NCI-H524 treated with DMSO at 0.1 percent for 48 hours (cell line): ENCODE results near the gene FBXL7.

Source experiments
- DNase-seq: peaks from one replicate; lab custom pipeline; 2025; lab: John Stamatoyannopoulos, UW

The FBXL7 gene

DNA sequence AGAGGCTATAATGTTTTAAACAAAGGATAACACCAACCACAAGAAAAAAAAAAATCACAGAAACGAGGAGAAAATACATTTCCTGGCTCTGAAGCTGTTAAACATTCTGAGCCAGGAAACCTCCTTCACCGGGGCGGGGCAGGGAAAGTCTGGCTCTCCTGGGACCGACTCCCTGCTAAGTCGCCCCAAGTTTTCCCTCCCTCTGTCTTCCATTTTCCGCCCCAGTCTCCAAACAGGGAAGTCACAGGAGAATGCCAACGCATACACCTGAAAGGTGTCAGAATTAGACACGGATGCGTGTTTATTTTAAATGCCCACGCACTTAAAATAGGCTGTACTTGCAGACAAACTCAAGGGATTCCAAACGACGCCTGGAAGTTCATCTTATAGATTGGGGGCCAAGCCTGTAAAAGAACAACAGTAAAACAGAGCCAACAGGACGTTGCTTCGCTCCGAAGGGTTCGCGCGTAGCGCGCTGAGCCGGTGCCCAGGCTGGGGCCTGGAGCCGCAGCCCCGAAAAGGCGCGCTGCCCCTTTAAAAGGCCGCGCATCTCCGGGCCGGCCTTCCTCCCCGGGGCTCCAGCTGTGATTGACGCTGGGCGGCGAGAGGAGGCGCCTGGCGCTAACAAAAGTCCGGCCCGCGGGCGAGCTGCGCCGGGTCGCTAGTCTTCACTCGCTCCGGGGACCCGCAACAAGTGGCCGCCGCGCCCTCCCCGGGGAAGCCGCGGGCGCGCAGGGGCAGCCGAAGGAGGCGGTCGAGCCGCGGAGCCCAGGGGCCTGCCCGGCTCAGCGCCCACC lies at the start of gene FBXL7:
Gene FBXL7 (plus strand): TSS at position 653 of the 797 bp plus-strand sequence.
- peak; percentile 66 for DNase-seq

- no peak for DNase-seq
These were observed 49.5 kb upstream of the FBXL7 start for GRCh38 chr5:15450473-15450872.

DNA sequence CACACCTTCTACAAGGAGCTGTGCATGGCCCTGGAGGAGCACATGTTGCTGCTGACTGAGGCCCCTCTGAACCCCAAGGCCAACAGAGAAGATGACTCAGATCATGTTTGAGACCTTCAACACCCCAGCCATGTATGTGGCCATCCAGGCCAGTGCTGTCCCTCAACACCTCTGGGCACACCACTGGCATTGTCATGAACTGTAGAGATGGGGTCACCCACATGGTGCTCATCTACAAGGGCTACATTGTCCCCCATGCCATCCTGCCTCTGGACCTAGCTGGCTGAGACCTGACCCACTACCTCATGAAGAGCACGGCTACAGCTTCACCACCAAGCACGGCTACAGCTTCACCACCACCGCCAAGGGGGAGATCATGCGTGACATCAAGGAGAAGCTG lies 49.0 kb upstream of the FBXL7 start:
- no peak for DNase-seq

- DNase-seq: no peak
These were observed 48.0 kb upstream of the FBXL7 start for GRCh38 chr5:15452030-15452429.

DNA sequence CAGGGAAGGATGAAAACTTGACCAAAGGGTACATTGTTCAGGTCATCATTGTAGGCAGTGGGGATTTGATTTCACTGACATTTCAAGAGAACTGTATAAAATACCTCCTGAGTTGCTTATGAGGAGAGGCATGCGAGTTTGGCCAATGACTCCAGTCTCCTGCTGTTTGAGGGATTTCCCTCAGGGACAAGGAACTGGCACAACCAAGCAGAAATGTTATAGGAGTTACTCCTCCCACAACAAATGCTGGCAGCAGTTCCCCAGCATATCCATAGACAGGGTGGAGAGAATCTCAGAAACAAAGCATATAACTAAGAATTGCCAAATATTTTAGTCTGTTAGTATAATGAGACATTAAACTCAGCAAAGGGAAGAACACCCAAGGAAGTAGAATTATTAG lies 47.2 kb upstream of the FBXL7 start:
- no peak for DNase-seq

DNA sequence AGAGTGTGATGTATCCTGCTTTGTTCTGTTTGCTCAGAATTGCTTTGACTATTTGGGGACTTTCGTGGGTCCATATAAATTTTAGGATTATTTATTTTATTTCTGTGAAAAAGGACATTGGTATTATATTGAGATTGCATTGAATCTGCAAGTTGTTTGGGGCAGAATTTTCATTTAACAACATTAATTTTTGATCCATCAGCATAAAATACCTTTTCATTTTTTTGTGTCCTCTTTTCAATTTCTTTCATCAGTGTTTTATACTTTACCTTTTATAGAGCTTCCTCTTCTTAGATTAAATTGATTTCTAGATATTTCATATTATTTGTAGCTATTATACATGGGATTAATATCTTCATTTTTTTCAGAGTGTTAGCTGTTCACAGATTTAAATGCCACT lies 40.8 kb upstream of the FBXL7 start:
- DNase-seq: no peak

DNA sequence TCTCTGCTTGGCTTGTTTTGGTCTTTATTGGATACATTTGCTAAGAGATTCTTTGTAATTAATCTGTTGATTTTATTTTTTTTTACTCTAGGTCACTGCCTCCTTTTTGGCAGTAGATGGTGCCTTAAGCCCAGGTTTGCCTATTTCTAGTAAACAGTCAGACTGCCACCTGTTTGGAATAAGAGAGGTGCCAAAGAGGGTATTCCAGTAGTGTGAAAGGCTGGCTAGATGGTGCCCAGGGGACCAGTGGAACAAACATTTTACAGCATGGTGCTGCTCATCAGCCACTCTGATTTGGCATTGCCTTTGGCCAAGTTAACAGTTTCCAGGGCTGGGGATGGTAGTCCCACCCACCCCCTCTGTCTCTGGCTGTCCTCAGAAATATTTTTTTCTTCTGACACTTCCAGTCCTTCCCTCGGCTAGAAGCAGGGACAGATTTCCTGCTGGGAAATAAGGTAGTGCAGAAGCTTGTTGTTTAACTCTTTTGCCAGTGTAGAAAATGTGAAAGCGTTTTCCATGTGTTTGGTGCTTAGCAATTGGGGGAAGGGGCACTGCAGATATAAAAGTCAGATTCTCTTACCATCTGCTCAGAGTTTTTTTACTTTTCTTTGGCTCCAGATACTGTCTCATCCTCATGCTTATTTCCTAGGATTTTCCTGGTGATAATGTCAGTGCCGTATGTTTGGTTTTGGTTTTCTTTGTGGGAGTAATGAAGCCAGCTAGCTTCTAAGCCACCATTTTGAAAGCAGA lies 36.6 kb upstream of the FBXL7 start:
- peak; percentile 60 for DNase-seq

GRCh38 chr5:15472116-15472515 lies 27.9 kb upstream of the FBXL7 start:
- DNase-seq: no peak

DNA sequence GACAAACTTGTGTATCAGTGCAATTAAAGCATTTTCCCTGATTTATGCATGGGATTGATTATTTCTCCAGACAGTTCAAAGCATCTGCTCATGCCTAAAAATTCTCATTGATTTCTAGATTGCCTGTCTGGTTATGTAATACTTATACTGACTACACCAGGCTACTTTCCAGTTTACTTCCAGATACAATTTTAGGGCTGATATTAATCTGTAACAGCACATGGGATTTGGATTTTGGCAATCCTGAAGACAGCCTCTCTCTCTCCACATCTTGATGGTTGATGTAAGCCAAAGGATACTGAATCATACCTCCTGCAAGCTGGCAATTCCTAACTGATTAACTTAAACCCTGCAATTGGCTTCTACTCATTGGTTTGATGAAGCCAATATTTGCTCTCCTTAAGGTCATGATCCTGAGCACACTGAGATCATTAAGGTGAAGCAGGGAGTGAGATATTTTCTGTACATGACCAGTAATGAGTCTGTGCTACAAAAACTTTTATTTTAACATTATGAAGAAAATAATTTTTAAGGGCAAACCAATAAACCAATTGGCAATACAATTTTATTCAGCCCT lies 25.7 kb upstream of the FBXL7 start:
- DNase-seq: no peak

- DNase-seq: no peak
These were observed 24.6 kb upstream of the FBXL7 start for GRCh38 chr5:15475367-15475766.

DNA sequence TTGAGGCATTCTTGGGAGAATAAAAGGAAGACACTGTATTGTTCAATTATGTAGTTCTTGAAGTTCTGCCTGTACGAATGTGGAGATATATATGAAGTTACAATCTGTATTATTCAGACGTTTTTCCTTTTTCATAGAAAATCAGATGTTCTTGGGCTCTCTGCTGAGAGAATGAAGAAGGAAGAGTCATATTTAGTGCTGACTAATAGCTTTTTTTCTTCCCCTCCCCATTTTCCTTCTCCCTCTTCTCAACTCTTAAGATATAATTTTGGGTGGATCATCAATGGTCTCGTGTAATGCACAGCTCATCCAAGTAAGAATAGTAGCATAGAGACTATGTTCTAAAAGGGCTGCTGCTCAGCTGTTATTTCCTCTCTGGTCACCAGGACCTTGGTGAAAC lies 23.0 kb upstream of the FBXL7 start:
- no peak for DNase-seq

DNA sequence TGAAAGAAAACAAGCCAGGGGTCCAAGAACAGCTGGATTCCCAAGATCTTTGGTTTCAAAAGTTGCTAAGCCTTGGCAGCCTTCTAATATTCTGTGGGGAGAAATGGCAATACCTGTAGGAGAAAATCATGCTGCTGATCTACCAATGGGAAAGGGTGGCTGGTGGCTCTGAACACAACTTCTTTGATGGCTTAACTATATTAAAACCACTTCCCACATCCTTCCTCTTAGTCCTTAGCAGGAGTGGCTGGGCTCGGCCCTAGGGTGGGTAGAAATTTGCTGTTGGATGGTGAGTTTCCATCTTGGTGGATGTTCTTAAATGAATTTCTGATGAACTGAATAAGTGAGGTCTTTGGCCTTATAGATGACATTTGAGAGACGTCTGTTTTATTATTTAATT lies 19.5 kb upstream of the FBXL7 start:
- no peak for DNase-seq

GRCh38 chr5:15483351-15484097 lies 16.5 kb upstream of the FBXL7 start:
- no peak for DNase-seq

GRCh38 chr5:15487228-15487627 lies 12.8 kb upstream of the FBXL7 start:
- DNase-seq: no peak

DNA sequence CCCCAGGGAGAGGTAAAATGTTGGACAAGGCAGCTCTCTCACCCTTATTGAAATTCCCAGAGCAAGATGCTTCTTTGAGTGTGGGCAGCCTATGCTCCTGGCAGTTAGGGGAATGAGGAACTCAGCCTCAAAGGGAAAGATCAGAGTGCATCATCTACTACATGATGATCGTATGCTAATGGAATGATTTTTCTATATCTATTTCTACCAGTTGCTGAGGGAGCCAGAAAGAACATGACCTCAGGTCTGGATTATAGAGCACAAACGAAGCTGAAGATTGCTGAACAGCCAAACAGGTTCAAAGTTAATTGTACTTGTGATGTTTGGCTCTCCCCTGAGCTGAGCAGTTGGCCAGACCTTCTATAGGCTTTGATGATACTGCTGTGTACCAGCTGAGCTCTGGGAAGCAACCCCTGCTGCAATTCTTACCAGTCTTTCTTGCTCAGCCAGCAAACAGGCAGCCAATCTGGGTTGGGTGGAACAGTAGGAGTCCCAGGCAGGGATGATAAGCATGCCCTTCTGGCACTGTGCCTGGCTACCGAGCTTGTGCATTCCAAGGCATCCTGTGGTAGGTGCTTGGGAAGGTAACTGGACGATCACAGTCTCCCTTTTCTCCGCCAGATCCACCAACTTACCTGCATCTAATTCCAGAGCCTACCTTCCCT lies 10.3 kb upstream of the FBXL7 start:
- no peak for DNase-seq

DNA sequence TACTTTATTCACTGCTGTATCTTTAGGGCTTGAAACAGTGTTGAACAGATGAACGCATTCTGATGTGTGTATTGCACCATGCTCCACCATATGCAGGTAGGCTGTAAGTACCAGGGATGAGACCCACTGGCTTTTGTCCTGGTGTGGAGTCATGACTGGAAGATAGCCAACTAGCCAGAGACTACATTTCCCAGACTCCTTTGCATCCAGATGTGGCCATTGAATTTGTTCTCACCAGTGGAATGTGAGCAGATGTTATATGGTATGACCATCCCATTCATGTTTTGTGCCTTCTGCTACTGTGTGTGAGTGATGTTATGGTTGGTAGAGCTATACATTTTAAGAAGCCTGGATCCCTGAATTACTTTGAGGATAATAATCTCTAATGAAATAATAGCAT lies 7.4 kb upstream of the FBXL7 start:
- DNase-seq: no peak

- no peak for DNase-seq
These were observed 6.5 kb upstream of the FBXL7 start for GRCh38 chr5:15493501-15493900.

- DNase-seq: peak; percentile 48
These were observed 5.0 kb upstream of the FBXL7 start for GRCh38 chr5:15495026-15495425.

GRCh38 chr5:15496886-15497285 lies 3.1 kb upstream of the FBXL7 start:
- no peak for DNase-seq

- no peak for DNase-seq
These were observed 483 bp downstream of the FBXL7 start for GRCh38 chr5:15500325-15501001.

- DNase-seq: peak; percentile 59
These were observed 1.3 kb downstream of the FBXL7 start for GRCh38 chr5:15501091-15501791.
